Fibroblast of lung (primary cell): ENCODE data around the gene PCNT. TPM values are rescaled to one million over a fixed set of nuclear protein-coding genes. Genes with fewer than 3 reads are reported as not detected.

Source experiments
- DNase-seq, 2 donors: peaks; one replicate each; pipeline versions ENCODE4 v3.0.0 to v3.0.0-alpha.2; 2010; ENCODE audit warnings: low read depth in 2 of 2
- H2AFZ ChIP-seq: 2 replicates; pipeline ENCODE4 v1.5.1; 2012; ENCODE audit warnings: low read length, control low read depth, inconsistent platforms
- H3K27ac ChIP-seq: 2 replicates; pipeline ENCODE4 v1.5.1; 2011; ENCODE audit warnings: low read length, control low read depth; ENCODE audit not compliant: insufficient read depth
- H3K27me3 ChIP-seq: 2 replicates; pipeline ENCODE4 v1.5.1; 2011; ENCODE audit warnings: mild to moderate bottlenecking, low read length; ENCODE audit not compliant: control insufficient read depth, insufficient read depth
- H3K36me3 ChIP-seq: 2 replicates; pipeline ENCODE4 v1.5.1; 2011; ENCODE audit warnings: low read length; ENCODE audit not compliant: control insufficient read depth, insufficient read depth
- H3K4me1 ChIP-seq: 2 replicates; pipeline ENCODE4 v1.5.1; 2011; ENCODE audit warnings: low read length; ENCODE audit not compliant: control insufficient read depth, insufficient read depth; ENCODE audit errors: extremely low read depth
- H3K4me2 ChIP-seq: 2 replicates; pipeline ENCODE4 v1.5.1; 2011; ENCODE audit warnings: low read length, control low read depth; ENCODE audit not compliant: insufficient read depth; ENCODE audit errors: extremely low read depth
- H3K4me3 ChIP-seq, 4 experiments: fragments of 200-600 bp in 1 of 4; sonication (generic) in 1 of 4; replicated peaks in 1 of 4; 2 replicates each; pipeline ENCODE4 v1.5.1; 2011 to 2016; ENCODE audit warnings: low read length in 4 of 4, low read depth in 3 of 4, mild to moderate bottlenecking in 3 of 4, control low read depth in 2 of 4, inconsistent platforms in 1 of 4, mixed read lengths in 1 of 4; ENCODE audit not compliant: insufficient read depth in 1 of 4; ENCODE audit errors: control extremely low read depth in 1 of 4
- H3K79me2 ChIP-seq: 2 replicates; pipeline ENCODE4 v1.5.1; 2012; ENCODE audit warnings: mild to moderate bottlenecking, low read length, inconsistent platforms; ENCODE audit not compliant: control insufficient read depth, insufficient read depth
- H3K9ac ChIP-seq: 2 replicates; pipeline ENCODE4 v1.5.1; 2011; ENCODE audit warnings: mild to moderate bottlenecking, low read length, control low read depth; ENCODE audit not compliant: insufficient read depth
- H3K9me3 ChIP-seq: 2 replicates; pipeline ENCODE4 v1.5.1; 2012; ENCODE audit warnings: low read depth, low read length; ENCODE audit not compliant: control insufficient read depth, insufficient read depth
- H4K20me1 ChIP-seq: 2 replicates; pipeline ENCODE4 v1.5.1; 2011; ENCODE audit warnings: low read length; ENCODE audit not compliant: control insufficient read depth, insufficient read depth; ENCODE audit errors: extremely low read depth
- CTCF ChIP-seq, 2 donors: IDR thresholded peaks in 1 of 2; conservative IDR thresholded peaks in 1 of 2; 1 replicate in 1 of 2; 2 replicates in 1 of 2; pipeline ENCODE4 v1.5.1; 2011 to 2012; ENCODE audit warnings: low read length in 2 of 2, control low read depth in 1 of 2, inconsistent platforms in 1 of 2, low read depth in 1 of 2, mild to moderate bottlenecking in 1 of 2
- EZH2 ChIP-seq: IDR thresholded peaks from 2 replicates; pipeline ENCODE4 v1.5.1; 2012; ENCODE audit warnings: low read length, control low read depth, mild to moderate bottlenecking; ENCODE audit errors: missing control alignments
- polyA plus RNA-seq, 2 donors: library from polyadenylated mRNA; depleted of rRNA in 1 of 2; stranded (reverse) in 1 of 2; unstranded in 1 of 2; fragments of >200 nt; gene quantifications; 2 replicates each; pipeline ENCODE4 v1.2.1, GENCODE V29; 2011 to 2012; ENCODE audit warnings: missing spikeins in 1 of 2
- total RNA-seq: library from RNA; depleted of rRNA; stranded (reverse); fragments of >200 nt; gene quantifications from 2 replicates; pipeline ENCODE4 v1.2.1, GENCODE V29; 2014

The PCNT gene
- total and polyA plus RNA-seq, 2 donors (not counting 1 experiment from before 2014, with no cell fraction given), result 7.4 to 26.1 TPM

DNA sequence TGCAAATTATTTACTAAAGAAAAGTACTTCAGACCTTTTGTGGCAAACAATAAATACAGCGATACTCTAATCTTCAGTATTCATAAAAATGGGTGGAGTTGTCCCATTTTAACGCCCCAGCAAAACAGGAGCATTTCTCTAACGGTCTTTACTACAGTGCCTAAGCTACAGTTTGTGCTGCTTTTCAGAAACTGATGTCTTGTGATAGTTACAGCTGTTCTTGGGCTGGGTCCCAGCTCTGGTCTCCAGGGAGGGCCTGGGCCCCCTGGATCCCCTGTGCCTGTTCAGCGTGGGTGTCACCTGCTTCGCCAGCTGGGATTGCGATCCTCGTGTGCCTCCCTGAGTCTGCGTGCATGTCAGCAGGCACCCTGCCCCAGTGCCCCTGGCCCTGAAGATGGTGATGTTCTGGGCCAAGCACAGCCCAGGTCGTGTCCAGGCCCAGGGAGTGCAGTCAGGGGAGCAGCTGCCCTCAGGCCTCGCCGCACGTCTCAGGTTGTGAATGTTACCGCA, 70.7 kb downstream of the PCNT start:
- TF ChIP-seq CTCF (conservative IDR thresholded peaks at IDR 0.05 in 1 of 2, IDR thresholded peaks at IDR 0.05 in 1 of 2; ENCODE audit: low read depth in 1 of 2, low read length in 2 of 2) (no peak), EZH2 (no peak)
- no peak for DNase-seq
- Histone ChIP-seq H3K36me3 (peaks cover 22% of the 10 kb centered on the region), H3K4me3 (no peak overlapping the region), H4K20me1 (no peaks in the 10 kb centered on the region), H3K9ac (no peak overlapping the region), H3K27ac (no peak overlapping the region), H3K4me1 (no peaks in the 10 kb centered on the region), H2AFZ (no peak overlapping the region), H3K79me2 (no peaks in the 10 kb centered on the region), H3K9me3 (no peaks in the 10 kb centered on the region), H3K4me2 (no peak overlapping the region), H3K27me3 (no peaks in the 10 kb centered on the region)

- Histone ChIP-seq H3K79me2 (no peaks in the 10 kb centered on the region), H3K36me3 (peaks cover 24% of the 10 kb centered on the region), H3K4me1 (no peaks in the 10 kb centered on the region), H3K27ac (no peak overlapping the region), H2AFZ (no peak overlapping the region), H4K20me1 (no peaks in the 10 kb centered on the region), H3K27me3 (no peaks in the 10 kb centered on the region), H3K4me3 (no peak overlapping the region), H3K4me2 (no peak overlapping the region), H3K9ac (no peak overlapping the region), H3K9me3 (no peaks in the 10 kb centered on the region)
- TF ChIP-seq EZH2 (no peak), CTCF (conservative IDR thresholded peaks at IDR 0.05 in 1 of 2, IDR thresholded peaks at IDR 0.05 in 1 of 2; ENCODE audit: low read depth in 1 of 2, low read length in 2 of 2) (no peak)
- DNase-seq, result no peak
Measured at GRCh38 chr21:46397211-46397905, 73.4 kb downstream of the PCNT start.

GRCh38 chr21:46397993-46398392, 74.0 kb downstream of the PCNT start:
- no peaks in the 10 kb centered on the region for H3K4me1 ChIP-seq
- no peak overlapping the region for H3K27ac ChIP-seq
- no peak overlapping the region for H3K4me3 ChIP-seq
- no peak overlapping the region for H3K4me2 ChIP-seq
- TF ChIP-seq CTCF (conservative IDR thresholded peaks at IDR 0.05 in 1 of 2, IDR thresholded peaks at IDR 0.05 in 1 of 2; ENCODE audit: low read depth in 1 of 2, low read length in 2 of 2) (no peak), EZH2 (no peak)
- H4K20me1 ChIP-seq, result no peaks in the 10 kb centered on the region
- no peak overlapping the region for H3K9ac ChIP-seq
- no peaks in the 10 kb centered on the region for H3K27me3 ChIP-seq
- H3K36me3 ChIP-seq, result peaks cover 27% of the 10 kb centered on the region
- no peaks in the 10 kb centered on the region for H3K79me2 ChIP-seq
- H3K9me3 ChIP-seq, result no peaks in the 10 kb centered on the region
- H2AFZ ChIP-seq, result no peak overlapping the region
- DNase-seq, result no peak
